Naive thymus-derived CD8-positive, alpha-beta T cell (primary cell): ENCODE results near the gene CNIH3. TPM values are rescaled to one million over a fixed set of nuclear protein-coding genes. Genes with fewer than 3 reads are reported as not detected.
A peak's percentile ranks its signal among the peaks of the same experiment; 100 is the strongest.

Source experiments
- ATAC-seq, 2 donors: fragments of 150-1000 bp; cut with Tn5 transposase in 1 of 2; sonication (Bioruptor Pico), chemical (Tn5 transposase) in 1 of 2; 1 replicate in 1 of 2; 2 replicates in 1 of 2; pipeline ENCODE4 v1.10.0; 2021; ENCODE audit warnings: mild to moderate bottlenecking in 2 of 2, moderate library complexity in 2 of 2
- POLR2A ChIA-PET: fragments of 350-600 bp; sonication (Branson Sonifier 250); formaldehyde crosslinking; loops from one replicate; lab custom pipeline; 2021; ENCODE audit warnings: antibody characterized with exemption; lab: Charles Lee
- DNase-seq, 10 donors: peaks; one replicate each; pipeline versions ENCODE4 v3.0.0 to v3.0.0-alpha.2; 2020 to 2022
- H3K27ac Mint-ChIP-seq, 10 donors: one replicate each; pipeline ENCODE4 v1.8.0; 2020 to 2022; ENCODE audit warnings: mild to moderate bottlenecking in 10 of 10, mixed read lengths in 10 of 10, moderate library complexity in 4 of 10, inconsistent platforms in 1 of 10
- H3K27me3 Mint-ChIP-seq, 5 donors: one replicate each; pipeline ENCODE4 v1.8.0; 2021 to 2022; ENCODE audit warnings: mixed read lengths in 5 of 5
- H3K36me3 Mint-ChIP-seq, 3 donors: one replicate each; pipeline ENCODE4 v1.8.0; 2020 to 2022; ENCODE audit warnings: mixed read lengths in 3 of 3, mild to moderate bottlenecking in 2 of 3, inconsistent platforms in 1 of 3
- H3K4me1 Mint-ChIP-seq, 4 donors: one replicate each; pipeline ENCODE4 v1.8.0; 2021 to 2022; ENCODE audit warnings: mixed read lengths in 4 of 4
- H3K4me3 Mint-ChIP-seq, 10 donors: one replicate each; pipeline ENCODE4 v1.8.0; 2020 to 2022; ENCODE audit warnings: mild to moderate bottlenecking in 10 of 10, mixed read lengths in 10 of 10, moderate library complexity in 6 of 10, inconsistent platforms in 1 of 10
- H3K9me3 Mint-ChIP-seq, 9 donors: one replicate each; pipeline ENCODE4 v1.8.0; 2020 to 2022; ENCODE audit warnings: mixed read lengths in 9 of 9, mild to moderate bottlenecking in 3 of 9, inconsistent platforms in 1 of 9, moderate library complexity in 1 of 9
- polyA plus RNA-seq, 3 donors: library from polyadenylated mRNA; unstranded; fragments of 300-500 nt; fragmentation: Illumina TruSeq; gene quantifications; one replicate each; pipeline ENCODE4 v1.2.3, GENCODE V29; 2021
- total RNA-seq, 8 experiments: library from RNA in 2 of 8; stranded (reverse) in 2 of 8; gene quantifications; one replicate each; pipeline ENCODE4 v1.2.3 and lab custom pipeline; 2021 to 2026

Gene CNIH3
- total and polyA plus RNA-seq, 5 experiments from 2014 or later: 0.98 to 3.6 (median 1.5) TPM

GRCh38 chr1:224762701-224763100 is 146.6 kb downstream of the CNIH3 start:
- POLR2A ChIA-PET: no interaction called here
- Mint-ChIP-seq H3K9me3 (peaks cover 2 to 19% (median 9%) of the 10 kb centered on the region in 9 donors), H3K36me3 (peaks cover 0 to 15% (median 5%) of the 10 kb centered on the region in 3 donors), H3K27me3 (peaks cover 2 to 30% (median 12%) of the 10 kb centered on the region in 5 donors), H3K4me1 (no peaks in the 10 kb centered on the region), H3K4me3 (no peak overlapping the region), H3K27ac (no peak overlapping the region)
- ATAC-seq: no peak
- no peak for DNase-seq

DNA sequence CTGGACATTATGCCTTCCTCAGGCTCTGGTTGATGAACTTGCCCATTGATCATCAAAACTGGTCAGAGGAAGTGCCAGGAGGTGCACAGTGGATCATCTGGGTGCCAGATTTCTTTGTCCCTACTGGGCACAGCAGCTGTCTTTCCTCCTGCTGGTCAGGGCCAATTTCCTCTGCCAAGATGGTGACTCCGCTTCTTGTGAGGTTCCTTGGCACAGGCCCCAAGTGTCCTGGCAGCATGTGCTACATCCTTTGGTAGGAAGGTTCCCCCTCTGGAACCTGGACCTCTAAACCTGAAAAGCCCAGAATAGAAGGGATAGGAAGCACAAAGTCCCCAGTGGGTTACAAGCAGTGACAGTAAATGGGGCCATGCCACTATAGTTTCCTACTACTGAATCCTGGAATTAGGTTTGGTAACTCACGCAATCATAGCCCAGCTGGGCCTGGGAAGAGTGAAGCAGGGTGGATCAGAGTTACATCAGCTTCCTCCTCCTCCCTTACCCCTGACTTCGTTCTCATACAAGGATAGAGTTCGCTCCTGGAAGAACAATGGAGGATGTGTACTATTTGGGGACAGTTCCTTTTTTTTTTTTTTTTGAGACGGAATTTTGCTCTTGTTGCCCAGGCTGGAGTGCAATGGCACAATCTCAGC is 147.1 kb downstream of the CNIH3 start:
- POLR2A ChIA-PET: no interaction called here
- H3K4me3 Mint-ChIP-seq: no peak overlapping the region
- no peak for ATAC-seq

GRCh38 chr1:224766266-224766665 is 150.1 kb downstream of the CNIH3 start:
- H3K4me3 Mint-ChIP-seq: no peak overlapping the region
- no peaks in the 10 kb centered on the region for H3K9me3 Mint-ChIP-seq
- ATAC-seq: no peak
- no peaks in the 10 kb centered on the region for H3K36me3 Mint-ChIP-seq
- H3K27ac Mint-ChIP-seq: no peak overlapping the region
- peaks cover 5 to 31% (median 6%) of the 10 kb centered on the region in 5 donors for H3K27me3 Mint-ChIP-seq
- no peaks in the 10 kb centered on the region for H3K4me1 Mint-ChIP-seq
- DNase-seq: no peak
- POLR2A ChIA-PET: no interaction called here

More for the DNA sequence above, 147.1 kb downstream of the CNIH3 start:
- H3K9me3 Mint-ChIP-seq: peaks cover 2 to 16% (median 9%) of the 10 kb centered on the region in 9 donors
- no peak overlapping the region for H3K27ac Mint-ChIP-seq
- H3K27me3 Mint-ChIP-seq: peaks cover 2 to 30% (median 12%) of the 10 kb centered on the region in 5 donors
- no peaks in the 10 kb centered on the region for H3K4me1 Mint-ChIP-seq
- DNase-seq: no peak
- H3K36me3 Mint-ChIP-seq: peaks cover 0 to 14% (median 5%) of the 10 kb centered on the region in 3 donors

DNA sequence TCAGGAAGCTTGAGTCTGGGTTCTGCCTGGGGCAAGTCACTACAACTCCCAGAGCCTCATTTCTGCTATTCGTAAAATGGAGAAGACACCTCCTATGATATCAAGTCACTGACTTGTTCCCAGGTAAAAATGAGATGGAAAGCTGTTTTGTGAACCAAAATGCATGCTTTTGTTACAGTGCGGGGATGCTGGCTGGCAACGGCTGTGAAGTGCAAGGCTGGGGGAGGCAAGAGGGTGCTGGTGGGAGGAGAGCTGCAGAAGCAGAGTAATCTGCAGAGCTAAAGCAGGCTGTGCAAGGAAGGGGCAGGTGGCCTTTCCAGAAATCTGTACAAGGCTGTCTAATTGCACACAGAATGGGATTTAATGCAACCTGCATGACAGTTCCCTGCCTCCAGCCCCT is 150.9 kb downstream of the CNIH3 start:
- DNase-seq (no peak), ATAC-seq (no peak)
- Mint-ChIP-seq H3K4me3 (no peak overlapping the region), H3K27ac (no peak overlapping the region), H3K4me1 (no peaks in the 10 kb centered on the region), H3K9me3 (no peaks in the 10 kb centered on the region), H3K27me3 (peaks cover 4 to 39% (median 10%) of the 10 kb centered on the region in 5 donors), H3K36me3 (no peaks in the 10 kb centered on the region)
- POLR2A ChIA-PET: no interaction called here

DNA sequence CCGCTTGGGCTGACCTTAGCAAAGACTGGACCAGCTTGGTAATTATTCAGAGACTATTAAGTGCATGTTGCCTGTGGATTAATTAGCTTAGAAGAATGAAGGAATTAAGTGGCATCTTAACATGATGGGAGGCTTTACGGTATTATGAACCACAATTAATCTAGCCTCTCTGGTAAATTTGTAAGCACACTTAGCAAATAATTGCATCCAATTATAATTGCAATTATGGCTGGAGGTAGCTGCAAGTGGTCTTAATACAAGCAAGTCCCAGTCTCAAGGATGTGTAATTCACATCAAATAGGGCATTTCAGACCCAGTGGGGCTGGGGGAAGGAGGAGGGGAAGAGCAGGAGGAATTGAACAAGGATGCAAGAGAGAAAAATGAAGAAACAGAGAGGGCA is 151.6 kb downstream of the CNIH3 start:
- Mint-ChIP-seq H3K4me3 (no peak overlapping the region), H3K36me3 (no peaks in the 10 kb centered on the region), H3K9me3 (no peaks in the 10 kb centered on the region), H3K4me1 (no peaks in the 10 kb centered on the region), H3K27me3 (peaks cover 5 to 45% (median 10%) of the 10 kb centered on the region in 5 donors), H3K27ac (no peak overlapping the region)
- ATAC-seq: no peak
- POLR2A ChIA-PET: no interaction called here
- DNase-seq: no peak

DNA sequence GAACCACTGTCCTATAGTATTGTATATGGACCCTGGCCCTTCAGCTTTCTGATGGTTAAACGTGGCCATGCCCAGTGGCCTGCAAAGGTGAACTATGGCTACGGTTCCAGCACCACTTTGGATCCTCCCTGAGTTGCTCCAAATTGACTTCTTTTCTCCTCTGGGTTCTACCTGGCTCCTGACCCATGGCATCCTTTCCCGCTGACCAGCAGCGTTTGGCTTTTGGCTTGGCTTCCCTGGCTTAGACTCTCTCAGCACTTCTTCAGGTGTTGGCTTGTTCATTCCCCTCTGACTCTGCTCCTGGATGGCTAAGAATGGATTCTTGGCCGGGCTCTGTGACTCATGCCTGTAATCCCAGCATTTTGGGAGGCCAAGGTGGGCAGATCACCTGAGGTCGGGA is 152.9 kb downstream of the CNIH3 start:
- no peak overlapping the region for H3K4me3 Mint-ChIP-seq
- ATAC-seq (no peak), DNase-seq (no peak)
- H3K9me3 Mint-ChIP-seq: no peaks in the 10 kb centered on the region
- POLR2A ChIA-PET: interaction anchor here (0.7 kb wide), 1 partner anchor 69 kb away, joined by 4 read pairs; no protein-coding TSS in a partner anchor
- H3K36me3 Mint-ChIP-seq: no peaks in the 10 kb centered on the region
- no peaks in the 10 kb centered on the region for H3K4me1 Mint-ChIP-seq
- H3K27ac Mint-ChIP-seq: no peak overlapping the region
- peaks cover 5 to 45% (median 10%) of the 10 kb centered on the region in 5 donors for H3K27me3 Mint-ChIP-seq

DNA sequence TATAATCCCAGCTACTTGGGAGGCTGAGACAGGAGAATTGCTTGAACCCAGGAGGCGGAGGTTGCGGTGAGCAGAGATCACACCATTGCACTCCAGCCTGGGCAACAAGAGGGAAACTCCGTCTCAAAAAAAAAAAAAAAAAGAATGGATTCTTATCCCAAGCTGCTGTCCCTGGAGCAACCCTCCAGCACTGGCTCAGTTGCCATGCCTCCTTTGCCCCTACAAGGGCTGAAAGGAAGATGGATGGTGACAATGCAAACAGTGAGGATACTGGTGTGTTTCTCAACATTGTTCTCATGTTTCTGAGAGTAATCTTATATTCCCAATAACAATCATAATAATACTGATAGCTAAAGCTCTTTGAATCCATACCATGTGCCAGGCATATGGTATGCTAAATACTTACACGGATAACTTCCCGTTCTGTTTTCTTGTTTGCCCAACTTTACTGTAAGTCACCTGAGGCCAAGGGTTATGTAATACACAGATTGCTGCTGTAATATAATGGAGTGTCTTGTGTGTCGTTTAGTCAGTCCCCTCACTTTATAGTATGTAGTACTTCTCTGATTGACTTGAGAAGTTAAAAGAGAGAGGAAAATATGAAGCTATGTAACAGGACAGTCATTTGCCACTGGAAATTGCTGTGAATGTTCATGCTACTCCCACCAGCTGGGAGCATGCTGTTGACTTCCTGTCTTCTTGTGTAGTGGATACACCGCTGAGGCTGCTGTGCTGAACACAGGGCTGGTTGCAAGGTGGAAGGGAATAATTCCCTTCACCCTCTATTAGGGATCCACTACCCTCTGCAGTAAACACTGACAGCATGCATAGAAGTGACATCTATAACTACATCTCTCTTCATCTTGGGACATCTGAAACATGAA is 153.6 kb downstream of the CNIH3 start:
- DNase-seq: no peak
- Mint-ChIP-seq H3K4me3 (no peak overlapping the region), H3K36me3 (no peaks in the 10 kb centered on the region), H3K4me1 (no peaks in the 10 kb centered on the region), H3K9me3 (no peaks in the 10 kb centered on the region), H3K27me3 (peaks cover 8 to 43% (median 15%) of the 10 kb centered on the region in 5 donors), H3K27ac (no peak overlapping the region)
- POLR2A ChIA-PET: interaction anchor here (0.7 kb wide), 1 partner anchor 68 kb away, joined by 4 read pairs; no protein-coding TSS in a partner anchor
- ATAC-seq: no peak

DNA sequence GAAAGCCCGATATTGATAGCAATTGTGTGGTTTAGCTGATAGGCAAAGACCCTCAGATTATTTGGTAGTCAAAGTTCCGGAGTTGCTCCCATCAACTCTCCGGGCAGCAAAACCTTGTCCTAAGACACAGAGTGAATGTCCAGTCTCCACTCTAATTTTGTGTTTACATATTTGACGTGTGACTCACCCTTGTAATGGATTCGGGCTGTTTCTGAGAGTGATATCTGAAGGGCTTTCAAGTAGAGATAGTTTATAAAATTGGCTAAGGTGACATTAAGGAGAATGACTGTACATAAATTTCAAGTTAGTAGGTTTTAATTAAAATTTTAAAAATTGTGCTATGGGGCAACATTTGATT is 154.2 kb downstream of the CNIH3 start:
- Mint-ChIP-seq H3K27ac (no peak overlapping the region), H3K27me3 (peaks cover 5 to 37% (median 15%) of the 10 kb centered on the region in 5 donors), H3K4me1 (no peaks in the 10 kb centered on the region), H3K36me3 (no peaks in the 10 kb centered on the region), H3K9me3 (no peaks in the 10 kb centered on the region), H3K4me3 (no peak overlapping the region)
- POLR2A ChIA-PET: no interaction called here
- no peak for ATAC-seq
- no peak for DNase-seq

DNA sequence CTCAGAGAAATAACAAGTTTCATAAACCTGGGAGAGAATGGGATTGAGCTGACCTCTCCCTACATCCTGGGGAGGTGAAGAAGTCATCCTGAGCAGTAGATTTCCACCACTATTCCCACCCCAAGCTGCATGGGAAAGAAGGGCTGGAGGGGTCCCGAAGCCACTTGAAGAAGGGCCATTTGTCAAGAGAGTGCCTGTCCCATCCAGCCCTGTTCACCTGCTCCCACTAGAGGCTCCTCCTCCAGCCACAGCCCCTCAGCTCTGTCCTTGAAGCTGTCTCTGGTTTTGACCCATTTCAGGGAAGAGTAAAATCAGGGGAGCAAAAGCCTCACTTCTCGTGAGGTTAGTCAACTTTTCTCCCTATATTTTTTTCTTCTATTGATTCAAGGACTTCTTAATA is 157.5 kb downstream of the CNIH3 start:
- Mint-ChIP-seq H3K9me3 (no peaks in the 10 kb centered on the region), H3K4me3 (no peak overlapping the region), H3K27me3 (peaks cover 3 to 16% (median 13%) of the 10 kb centered on the region in 5 donors), H3K36me3 (no peaks in the 10 kb centered on the region), H3K4me1 (no peaks in the 10 kb centered on the region), H3K27ac (peak overlapping the region in 1 of 10 donors; percentile 65)
- POLR2A ChIA-PET: no interaction called here
- DNase-seq (no peak), ATAC-seq (no peak)

- Mint-ChIP-seq H3K4me1 (no peaks in the 10 kb centered on the region), H3K4me3 (no peak overlapping the region), H3K27ac (no peak overlapping the region), H3K9me3 (no peaks in the 10 kb centered on the region), H3K27me3 (peaks cover 3 to 16% (median 13%) of the 10 kb centered on the region in 5 donors), H3K36me3 (no peaks in the 10 kb centered on the region)
- ATAC-seq (no peak), DNase-seq (no peak)
- POLR2A ChIA-PET: no interaction called here
These were observed 158.3 kb downstream of the CNIH3 start for GRCh38 chr1:224774378-224774777.

DNA sequence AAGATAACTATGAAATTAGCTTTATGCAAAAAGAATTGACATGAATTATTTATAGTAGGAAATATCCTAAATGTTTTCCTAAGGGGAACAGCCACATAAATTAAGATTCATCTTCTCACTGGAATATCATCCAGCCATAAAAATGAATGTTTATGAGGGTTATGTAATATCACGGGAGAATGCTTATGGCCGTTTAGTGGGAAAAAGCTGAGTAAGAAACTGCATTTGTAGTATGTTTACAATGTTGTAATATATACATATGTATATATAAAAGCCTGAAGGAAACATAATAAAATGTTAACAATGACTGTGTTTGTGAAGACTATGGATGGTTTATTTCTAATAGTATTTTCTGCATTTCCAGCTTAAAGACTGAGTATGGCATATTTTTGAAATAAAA is 161.1 kb downstream of the CNIH3 start:
- DNase-seq: no peak
- POLR2A ChIA-PET: no interaction called here
- ATAC-seq: no peak
- Mint-ChIP-seq H3K4me1 (peaks cover 0 to under 1% (median 0%) of the 10 kb centered on the region in 4 donors), H3K4me3 (no peak overlapping the region), H3K9me3 (no peaks in the 10 kb centered on the region), H3K27ac (no peak overlapping the region), H3K36me3 (no peaks in the 10 kb centered on the region), H3K27me3 (peaks cover 0 to 10% (median 5%) of the 10 kb centered on the region in 5 donors)

GRCh38 chr1:224779536-224779935 is 163.4 kb downstream of the CNIH3 start:
- Mint-ChIP-seq H3K36me3 (no peaks in the 10 kb centered on the region), H3K9me3 (no peaks in the 10 kb centered on the region), H3K4me3 (no peak overlapping the region), H3K27ac (no peak overlapping the region), H3K27me3 (peaks cover 0 to 4% (median 0%) of the 10 kb centered on the region in 5 donors), H3K4me1 (peaks cover 10 to 18% (median 15%) of the 10 kb centered on the region in 4 donors)
- POLR2A ChIA-PET: no interaction called here
- ATAC-seq (no peak), DNase-seq (no peak)

- peaks cover 10 to 18% (median 15%) of the 10 kb centered on the region in 4 donors for H3K4me1 Mint-ChIP-seq
- H3K36me3 Mint-ChIP-seq: no peaks in the 10 kb centered on the region
- no peaks in the 10 kb centered on the region for H3K27me3 Mint-ChIP-seq
- no peaks in the 10 kb centered on the region for H3K9me3 Mint-ChIP-seq
- no peak overlapping the region for H3K27ac Mint-ChIP-seq
- DNase-seq (no peak), ATAC-seq (no peak)
- POLR2A ChIA-PET: no interaction called here
- no peak overlapping the region for H3K4me3 Mint-ChIP-seq
These were observed 164.6 kb downstream of the CNIH3 start for GRCh38 chr1:224780736-224781135.
